ENCODE results near the gene FAM107B. TPM values are rescaled to one million over a fixed set of nuclear protein-coding genes. Genes with fewer than 3 reads are reported as not detected.

The FAM107B gene
- total and polyA plus RNA-seq, 2 of the 8 experiments (the other 6 are each of a cell fraction or from before 2014, with no cell fraction given) = 7.5 to 28.1 TPM

DNA sequence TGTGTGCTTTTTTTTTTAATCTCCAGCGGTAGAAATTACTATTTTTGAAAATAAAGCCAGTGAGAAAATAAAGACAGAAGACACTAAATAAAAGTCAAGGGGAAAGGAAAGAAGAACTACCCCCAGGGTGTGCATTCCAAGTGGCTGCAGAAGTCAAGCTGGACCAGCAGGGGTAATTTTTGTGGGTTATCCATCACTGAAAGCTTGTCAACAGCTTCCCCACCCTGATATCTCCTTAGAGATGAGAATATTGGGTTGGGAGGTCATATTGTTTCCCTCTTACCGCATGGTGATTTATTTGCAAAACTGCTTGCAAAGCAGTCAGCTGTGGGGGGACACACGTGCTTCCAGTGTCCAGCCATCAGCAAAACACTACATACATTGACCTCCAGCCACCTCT lies 46.4 kb downstream of the FAM107B start:
- no peak overlapping the region for H2AK5ac ChIP-seq (ENCODE audit: low read depth, low read length)
- no peak overlapping the region for H3K4ac ChIP-seq (replicated peaks; ENCODE audit: insufficient read length, low read depth, low read length)
- H2BK20ac ChIP-seq (ENCODE audit: low read length) = no peak overlapping the region
- no peak overlapping the region for H2BK12ac ChIP-seq (ENCODE audit: low read depth, low read length)
- H3K27me3 ChIP-seq (replicated peaks in 1 of 4; ENCODE audit: control insufficient read depth in 3 of 4, extremely low read depth in 1 of 4, insufficient read depth in 3 of 4, low read length in 3 of 4) = no peaks in the 10 kb centered on the region
- no peak overlapping the region for H3K9ac ChIP-seq (replicated peaks in 1 of 4; ENCODE audit: extremely low read depth in 1 of 4, low read depth in 3 of 4, low read length in 3 of 4)
- no peak overlapping the region for H3K56ac ChIP-seq (replicated peaks; ENCODE audit: insufficient read length, low read depth, low read length)
- no peak overlapping the region for H3K4me3 ChIP-seq (ENCODE audit: extremely low read depth in 1 of 4, insufficient read depth in 2 of 4, low read depth in 3 of 4, low read length in 4 of 4)
- H3K79me1 ChIP-seq (ENCODE audit: low read depth, low read length) = no peaks in the 10 kb centered on the region
- no peaks in the 10 kb centered on the region for H3K23me2 ChIP-seq (ENCODE audit: low read depth, low read length)
- H2BK15ac ChIP-seq (ENCODE audit: low read length) = no peak overlapping the region
- no peak overlapping the region for H4K91ac ChIP-seq (replicated peaks; ENCODE audit: insufficient read length, low read length)
- H3K18ac ChIP-seq (ENCODE audit: extremely low read depth, low read length) = no peak overlapping the region
- no peaks in the 10 kb centered on the region for H3K9me3 ChIP-seq (ENCODE audit: insufficient read depth in 2 of 2, low read depth in 1 of 2, low read length in 1 of 2)
- H3K14ac ChIP-seq (ENCODE audit: insufficient read length) = no peak overlapping the region
- H3K4me1 ChIP-seq (replicated peaks in 1 of 4; ENCODE audit: control insufficient read depth in 3 of 4, insufficient read depth in 4 of 4, low read length in 3 of 4) = no peaks in the 10 kb centered on the region
- TF ChIP-seq RXRA (IDR thresholded peaks at IDR 0.05; ENCODE audit: insufficient read depth, low read depth, low read length) = no peak
- no peak for TF ChIP-seq CEBPB (IDR thresholded peaks at IDR 0.05; ENCODE audit: low read depth, low read length)
- TF ChIP-seq EGR1 (IDR thresholded peaks at IDR 0.05; ENCODE audit: borderline replicate concordance, low read depth, low read length) = no peak
- no peak for TF ChIP-seq SIN3A (conservative IDR thresholded peaks at IDR 0.05 in 1 of 2, IDR thresholded peaks at IDR 0.05 in 1 of 2; ENCODE audit: low read depth in 1 of 2, low read length in 2 of 2)
- no peak for TF ChIP-seq ASH2L (IDR thresholded peaks at IDR 0.05; ENCODE audit: low read length)
- TF ChIP-seq RBBP5 (IDR thresholded peaks at IDR 0.05; ENCODE audit: borderline replicate concordance, low read depth, low read length) = no peak
- POLR2A ChIA-PET (ENCODE audit: partially characterized antibody) = no interaction called here
- DNase-seq (ENCODE audit: low read depth in 1 of 2, low spot score in 2 of 2) (no peak), FAIRE-seq (no peak)
- WGBS, 2 experiments (ENCODE audit: extremely low coverage in 1 of 2, insufficient coverage in 1 of 2, insufficient read length in 1 of 2, insufficient replicate concordance in 2 of 2, low coverage in 1 of 2, low lambda C conversion rate in 2 of 2, missing lambda C conversion rate in 1 of 2) = 86% methylated on average over 3 of the region's 3 CpGs; no CpG with 5 or more reads in 1 of the 2 experiments
- no peak overlapping the region for H3K4me2 ChIP-seq (ENCODE audit: insufficient read depth in 1 of 2, low read depth in 2 of 2, low read length in 2 of 2)
- H3K79me2 ChIP-seq (ENCODE audit: control insufficient read depth in 1 of 2, insufficient read depth in 2 of 2, low read length in 2 of 2) = no peaks in the 10 kb centered on the region
- H3K36me3 ChIP-seq (ENCODE audit: control insufficient read depth in 2 of 4, insufficient read depth in 4 of 4, low read length in 3 of 4) = no peaks in the 10 kb centered on the region
- CTCF ChIA-PET (ENCODE audit: partially characterized antibody) = no interaction called here
- no peak overlapping the region for H2BK120ac ChIP-seq (replicated peaks; ENCODE audit: low read depth, low read length)
- no peaks in the 10 kb centered on the region for H4K20me1 ChIP-seq (replicated peaks in 1 of 2; ENCODE audit: control insufficient read depth in 1 of 2, insufficient read depth in 2 of 2, low read length in 2 of 2)
- H2AFZ ChIP-seq (ENCODE audit: low read length) = no peak overlapping the region
- no peak overlapping the region for H4K5ac ChIP-seq (ENCODE audit: insufficient read length, low read depth, low read length)
- no peak overlapping the region for H3K27ac ChIP-seq (ENCODE audit: low read depth, low read length)
- H3K23ac ChIP-seq (ENCODE audit: insufficient read length) = no peak overlapping the region
- H4K8ac ChIP-seq (ENCODE audit: extremely low read depth, insufficient read depth, low read length) = no peak overlapping the region
- no peak overlapping the region for H2BK5ac ChIP-seq (ENCODE audit: low read depth, low read length)

Data from H1 (cell line).